Measurements from ENCODE around the gene PPP2R5D. TPM values are rescaled to one million over a fixed set of nuclear protein-coding genes. Genes with fewer than 3 reads are reported as not detected.

Gene PPP2R5D
- total RNA-seq, 1 donor from 2014 or later, result 55.1 TPM

DNA sequence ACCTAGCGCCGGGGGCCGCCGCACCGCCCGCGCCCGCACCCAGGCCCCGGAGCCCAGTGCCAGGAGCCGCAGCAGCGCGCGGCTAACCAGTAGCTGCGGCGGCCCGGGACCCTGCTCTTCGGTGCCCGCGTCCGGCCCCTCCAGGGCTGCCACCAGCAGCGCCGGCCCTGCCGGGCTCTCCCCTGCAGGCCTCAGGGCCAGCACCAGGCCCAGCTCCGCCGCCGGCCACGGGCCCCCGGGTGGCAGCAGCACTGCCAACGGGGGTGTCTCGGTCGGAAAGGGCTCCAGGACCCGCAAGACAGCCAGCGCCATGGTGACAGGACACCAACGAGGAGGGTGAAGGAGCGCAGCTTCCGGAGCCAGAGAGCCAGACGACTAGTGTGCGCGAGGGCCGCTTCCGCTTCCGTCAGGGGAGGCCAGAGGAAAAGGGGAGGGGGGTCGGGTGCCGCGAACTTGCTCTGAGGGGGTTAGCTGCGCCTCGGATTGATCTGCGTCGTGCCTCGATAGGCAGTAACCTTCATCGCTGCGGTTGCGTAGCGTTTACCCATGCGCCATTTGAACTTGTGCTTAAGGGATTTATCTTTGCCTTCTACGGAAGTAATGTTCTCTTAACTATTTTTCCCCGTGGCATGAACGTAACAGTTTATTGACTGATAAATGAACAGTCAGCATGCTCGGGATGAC is 5.4 kb upstream of the PPP2R5D start, which contains the start of gene PEX6:
Gene PEX6 (minus strand): TSS at position 343 of the 684 bp plus-strand sequence. CDS start 31 bp downstream, at position 312.
- H3K4me3 Mint-ChIP-seq, result peak within 1 kb of the TSS; percentile 96
- no peaks in the 10 kb centered on the region for H3K27me3 Mint-ChIP-seq
- DNase-seq (ENCODE audit: extremely low spot score, unreplicated experiment), result peak; percentile 90
- peak within 1 kb of the TSS; percentile 89 for H3K27ac Mint-ChIP-seq
- peaks cover 4% of the 10 kb centered on the region for H3K36me3 Mint-ChIP-seq
- TF ChIP-seq CTCF (conservative IDR thresholded peaks at IDR 0.05), result no peak
- H3K4me1 Mint-ChIP-seq (ENCODE audit: unreplicated experiment), result peaks cover 22% of the 10 kb centered on the region
- H3K9me3 Mint-ChIP-seq, result no peaks in the 10 kb centered on the region

DNA sequence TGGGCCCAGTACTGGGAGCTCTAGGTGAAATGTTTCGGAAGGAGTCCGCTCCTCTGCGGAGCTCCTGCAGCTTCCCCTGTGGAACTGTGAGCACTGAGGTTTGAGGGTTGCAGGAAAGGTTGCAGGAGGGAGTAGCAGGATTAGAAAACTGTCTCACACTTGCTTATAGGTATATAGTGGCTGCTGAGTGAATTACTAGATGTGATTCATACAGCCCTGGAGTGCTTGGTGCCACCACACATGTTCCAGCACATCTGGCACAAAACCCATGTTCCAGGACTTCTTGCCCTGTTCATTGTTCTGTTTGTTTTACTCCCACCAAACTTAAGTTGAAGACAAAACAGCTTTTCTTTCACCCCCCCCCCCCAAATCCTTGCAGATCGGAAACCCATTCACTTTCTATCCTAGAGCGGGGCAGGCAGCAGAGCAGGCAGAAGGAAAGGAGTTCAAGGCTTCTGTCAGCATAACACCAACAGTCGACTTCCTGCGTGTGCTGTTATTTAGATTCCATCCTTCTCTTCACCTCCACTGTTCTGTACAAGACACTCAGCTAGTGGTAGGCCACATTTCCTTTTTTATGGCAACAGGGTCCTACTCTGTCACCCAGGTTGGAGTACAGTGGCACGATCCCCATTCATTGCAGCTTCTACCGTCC is 4.7 kb upstream of the PPP2R5D start:
- peaks cover 25% of the 10 kb centered on the region for H3K4me1 Mint-ChIP-seq (ENCODE audit: unreplicated experiment)
- H3K27me3 Mint-ChIP-seq, result no peaks in the 10 kb centered on the region
- peaks cover 4% of the 10 kb centered on the region for H3K36me3 Mint-ChIP-seq
- H3K9me3 Mint-ChIP-seq, result no peaks in the 10 kb centered on the region
- H3K27ac Mint-ChIP-seq, result peak overlapping the region; percentile 89
- DNase-seq (ENCODE audit: extremely low spot score, unreplicated experiment), result no peak
- TF ChIP-seq CTCF (conservative IDR thresholded peaks at IDR 0.05), result peak; percentile 13
- peak overlapping the region; percentile 96 for H3K4me3 Mint-ChIP-seq

DNA sequence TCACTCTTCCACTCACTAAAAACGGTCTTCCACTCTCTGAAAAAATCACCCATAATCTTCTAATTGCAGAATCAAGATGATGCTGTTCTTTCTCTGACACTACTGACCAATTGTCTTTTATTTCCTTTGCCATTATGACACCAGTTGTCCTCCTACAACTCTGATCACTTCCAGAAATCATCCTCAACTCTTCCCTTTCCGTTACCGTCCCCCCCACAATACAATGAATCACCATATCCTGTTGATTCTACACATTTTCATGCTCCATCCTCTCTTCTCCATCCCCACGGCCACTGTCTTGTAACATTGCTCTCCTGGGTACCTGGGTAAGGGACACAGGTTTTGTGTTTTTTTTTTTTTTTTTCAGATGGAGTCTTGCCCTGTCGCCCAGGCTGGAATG is 2.5 kb upstream of the PPP2R5D start:
- TF ChIP-seq CTCF (conservative IDR thresholded peaks at IDR 0.05), result no peak

GRCh38 chr6:42984924-42985475 is 630 bp downstream of the PPP2R5D start:
- TF ChIP-seq CTCF (conservative IDR thresholded peaks at IDR 0.05), result no peak
- DNase-seq (ENCODE audit: extremely low spot score, unreplicated experiment), result no peak
- peaks cover 33% of the 10 kb centered on the region for H3K4me1 Mint-ChIP-seq (ENCODE audit: unreplicated experiment)
- peak overlapping the region; percentile 59 for H3K27ac Mint-ChIP-seq
- no peaks in the 10 kb centered on the region for H3K9me3 Mint-ChIP-seq
- peak overlapping the region; percentile 94 for H3K4me3 Mint-ChIP-seq
- peaks cover 4% of the 10 kb centered on the region for H3K36me3 Mint-ChIP-seq
- H3K27me3 Mint-ChIP-seq, result no peaks in the 10 kb centered on the region

More for the DNA sequence above, 2.5 kb upstream of the PPP2R5D start:
- Mint-ChIP-seq H3K36me3 (peaks cover 2% of the 10 kb centered on the region), H3K27me3 (no peaks in the 10 kb centered on the region), H3K27ac (peak overlapping the region; percentile 3), H3K4me3 (peak overlapping the region; percentile 6), H3K9me3 (no peaks in the 10 kb centered on the region), H3K4me1 (ENCODE audit: unreplicated experiment) (peaks cover 34% of the 10 kb centered on the region)
- DNase-seq (ENCODE audit: extremely low spot score, unreplicated experiment), result no peak

GRCh38 chr6:42987533-42988451 is 3.4 kb downstream of the PPP2R5D start:
- no peak for TF ChIP-seq CTCF (conservative IDR thresholded peaks at IDR 0.05)
- peak overlapping the region; percentile 3 for H3K4me3 Mint-ChIP-seq

More at GRCh38 chr6:42987533-42988451, 3.4 kb downstream of the PPP2R5D start:
- DNase-seq (ENCODE audit: extremely low spot score, unreplicated experiment), result no peak
- Mint-ChIP-seq H3K27ac (peak overlapping the region; percentile 7), H3K9me3 (no peaks in the 10 kb centered on the region), H3K4me1 (ENCODE audit: unreplicated experiment) (peaks cover 36% of the 10 kb centered on the region), H3K36me3 (peaks cover 9% of the 10 kb centered on the region), H3K27me3 (no peaks in the 10 kb centered on the region)

Measured in type B pancreatic cell (in vitro differentiated cells).